HS-27A (cell line): Measurements from ENCODE around the gene BTAF1.

Experiments used
- DNase-seq: peaks from one replicate; pipeline ENCODE4 v3.0.0-alpha.2; 2012; ENCODE audit warnings: low read depth, missing footprints

Gene BTAF1

GRCh38 chr10:92052088-92052487, 128.5 kb downstream of the BTAF1 start:
- no peak for DNase-seq

GRCh38 chr10:92052741-92053140, 129.2 kb downstream of the BTAF1 start:
- DNase-seq: no peak

- DNase-seq: no peak
Observed at GRCh38 chr10:92054807-92055206, 131.2 kb downstream of the BTAF1 start.

- no peak for DNase-seq
Observed at GRCh38 chr10:92062273-92062672, 138.7 kb downstream of the BTAF1 start.

GRCh38 chr10:92064506-92064905, 140.9 kb downstream of the BTAF1 start:
- no peak for DNase-seq

GRCh38 chr10:92066386-92066785, 142.8 kb downstream of the BTAF1 start:
- no peak for DNase-seq

GRCh38 chr10:92068900-92069299, 145.3 kb downstream of the BTAF1 start:
- no peak for DNase-seq

- no peak for DNase-seq
Observed at GRCh38 chr10:92074126-92074887, 150.7 kb downstream of the BTAF1 start.

- no peak for DNase-seq
Observed at GRCh38 chr10:92075829-92076228, 152.3 kb downstream of the BTAF1 start.

GRCh38 chr10:92076722-92077121, 153.2 kb downstream of the BTAF1 start:
- DNase-seq: no peak

- DNase-seq: no peak
Observed at GRCh38 chr10:92079003-92079402, 155.4 kb downstream of the BTAF1 start.
